Suprapubic skin (tissue), 4 donors: Measurements from ENCODE around the gene POC1A. TPM values are rescaled to one million over a fixed set of nuclear protein-coding genes. Genes with fewer than 3 reads are reported as not detected.

Experiments
- DNase-seq, 2 donors: peaks; one replicate each; pipeline ENCODE4 v3.0.0-alpha.2; 2019; ENCODE audit warnings: low spot score in 2 of 2
- H3K27ac ChIP-seq: fragments of 200-600 bp; sonication (generic); one replicate; pipeline ENCODE4 v1.5.1; 2019
- H3K27me3 ChIP-seq: fragments of 200-600 bp; sonication (generic); one replicate; pipeline ENCODE4 v1.5.1; 2019
- H3K36me3 ChIP-seq: fragments of 200-600 bp; sonication (generic); one replicate; pipeline ENCODE4 v1.5.1; 2019
- H3K4me1 ChIP-seq: fragments of 200-600 bp; sonication (generic); one replicate; pipeline ENCODE4 v1.5.1; 2019
- H3K4me3 ChIP-seq: fragments of 200-600 bp; sonication (generic); one replicate; pipeline ENCODE4 v1.5.1; 2019; ENCODE audit warnings: mild to moderate bottlenecking
- H3K9me3 ChIP-seq: fragments of 200-600 bp; sonication (generic); one replicate; pipeline ENCODE4 v1.5.1; 2019
- EP300 ChIP-seq: sonication (generic); formaldehyde crosslinking; IDR thresholded peaks from one replicate; pipeline ENCODE4 v1.6.1; 2017; ENCODE audit warnings: antibody characterized with exemption
- POLR2A ChIP-seq, 2 donors: fragments of 450-650 bp; IDR thresholded peaks; one replicate each; pipeline ENCODE4 v1.6.1; 2017; ENCODE audit warnings: antibody characterized with exemption in 2 of 2, mild to moderate bottlenecking in 2 of 2, moderate library complexity in 2 of 2
- POLR2AphosphoS5 ChIP-seq, 3 donors: sonication (generic); formaldehyde crosslinking; IDR thresholded peaks; one replicate each; pipeline ENCODE4 v1.6.1; 2017; ENCODE audit warnings: antibody characterized with exemption in 3 of 3
- WGBS: methylation state at CpG from one replicate; pipeline ENCODE4 v1.1.5; 2018; 5-methylcytosine and 5-hydroxymethylcytosine counted together
- total RNA-seq, 4 donors: library from RNA; depleted of rRNA; stranded (reverse); fragments of >200 nt; gene quantifications; one replicate each; pipeline ENCODE4 v1.1.0, GENCODE V29; 2016
- TF ChIP-seq, protein P1 (sequence below), 2 donors: fragments of 200-600 bp in 1 of 2; fragments of 450-650 bp in 1 of 2; sonication (generic) in 1 of 2; IDR thresholded peaks; one replicate each; pipeline ENCODE4 v1.5.1; 2016 to 2019; ENCODE audit warnings: antibody characterized with exemption in 2 of 2, mild to moderate bottlenecking in 1 of 2, moderate library complexity in 1 of 2

POC1A gene
- total RNA-seq, 4 donors from 2014 or later, result 1.1 to 4.8 (median 1.6) TPM

DNA sequence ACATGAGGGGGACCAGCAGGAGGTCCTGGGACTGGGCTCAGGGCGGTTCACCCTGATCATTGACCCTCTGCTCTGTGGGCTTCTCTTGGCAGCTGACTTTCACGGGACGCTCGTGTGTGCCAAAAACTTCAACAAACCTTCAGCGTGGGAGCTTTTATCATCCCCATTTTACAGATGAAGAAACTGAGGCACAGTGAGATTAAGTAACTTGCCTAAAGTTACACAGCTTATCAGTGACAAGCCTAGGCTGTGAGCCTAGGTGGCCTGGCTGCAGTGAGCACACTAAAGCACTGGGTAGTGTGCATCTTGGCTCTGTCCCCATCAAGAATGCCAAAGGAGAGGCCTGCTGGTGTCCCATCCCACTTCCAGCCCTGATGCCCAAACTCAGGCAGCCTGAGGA lies 74.3 kb downstream of the POC1A start:
- no peak for DNase-seq
- Histone ChIP-seq H3K9me3 (no peaks in the 10 kb centered on the region), H3K36me3 (no peaks in the 10 kb centered on the region), H3K27me3 (no peaks in the 10 kb centered on the region), H3K27ac (no peak overlapping the region), H3K4me3 (no peak overlapping the region), H3K4me1 (no peaks in the 10 kb centered on the region)
- 94% methylated on average over 5 of the region's 5 CpGs for WGBS
- TF ChIP-seq, protein P1, sequence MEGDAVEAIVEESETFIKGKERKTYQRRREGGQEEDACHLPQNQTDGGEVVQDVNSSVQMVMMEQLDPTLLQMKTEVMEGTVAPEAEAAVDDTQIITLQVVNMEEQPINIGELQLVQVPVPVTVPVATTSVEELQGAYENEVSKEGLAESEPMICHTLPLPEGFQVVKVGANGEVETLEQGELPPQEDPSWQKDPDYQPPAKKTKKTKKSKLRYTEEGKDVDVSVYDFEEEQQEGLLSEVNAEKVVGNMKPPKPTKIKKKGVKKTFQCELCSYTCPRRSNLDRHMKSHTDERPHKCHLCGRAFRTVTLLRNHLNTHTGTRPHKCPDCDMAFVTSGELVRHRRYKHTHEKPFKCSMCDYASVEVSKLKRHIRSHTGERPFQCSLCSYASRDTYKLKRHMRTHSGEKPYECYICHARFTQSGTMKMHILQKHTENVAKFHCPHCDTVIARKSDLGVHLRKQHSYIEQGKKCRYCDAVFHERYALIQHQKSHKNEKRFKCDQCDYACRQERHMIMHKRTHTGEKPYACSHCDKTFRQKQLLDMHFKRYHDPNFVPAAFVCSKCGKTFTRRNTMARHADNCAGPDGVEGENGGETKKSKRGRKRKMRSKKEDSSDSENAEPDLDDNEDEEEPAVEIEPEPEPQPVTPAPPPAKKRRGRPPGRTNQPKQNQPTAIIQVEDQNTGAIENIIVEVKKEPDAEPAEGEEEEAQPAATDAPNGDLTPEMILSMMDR (IDR thresholded peaks at IDR 0.05), result no peak
- TF ChIP-seq EP300 (no peak), POLR2AphosphoS5 (IDR thresholded peaks at IDR 0.05) (no peak), POLR2A (IDR thresholded peaks at IDR 0.05) (no peak)

DNA sequence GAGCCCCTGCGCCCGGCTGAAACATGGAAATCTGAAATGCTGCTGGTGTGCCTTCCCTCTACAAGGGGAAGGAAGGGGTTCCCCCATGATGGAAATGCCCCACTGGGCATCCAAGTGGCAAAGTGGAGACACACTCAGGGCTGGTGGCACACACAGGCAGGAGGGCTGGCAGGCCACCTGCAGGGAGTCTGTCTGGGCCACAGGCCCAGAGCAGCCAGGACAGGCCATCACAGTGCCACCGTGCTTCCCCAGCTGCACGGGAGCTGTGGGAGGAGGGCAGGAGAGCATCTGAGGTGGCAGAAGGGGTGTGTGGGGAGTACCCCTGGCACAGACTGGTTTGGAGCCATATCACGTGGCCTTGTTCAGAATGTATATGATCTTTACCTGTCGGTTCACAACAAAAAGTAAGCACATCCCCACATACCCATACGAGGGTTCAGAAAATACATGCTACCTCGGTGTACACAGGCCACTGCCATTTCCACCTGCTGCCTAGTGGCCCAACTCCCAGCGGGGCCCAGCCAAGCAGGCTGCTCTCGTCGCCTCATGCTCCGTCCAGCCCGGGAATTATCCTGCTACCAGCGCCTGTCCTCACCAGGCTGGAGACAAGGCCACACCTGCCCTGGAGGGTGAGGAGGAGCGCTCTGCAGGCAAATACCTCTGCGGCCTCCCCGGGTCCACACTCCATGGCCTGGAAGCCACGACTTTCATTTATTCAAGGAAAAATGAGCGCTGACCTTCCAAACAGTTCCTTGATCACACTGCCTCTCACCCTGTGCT lies 75.3 kb downstream of the POC1A start:
- H3K27ac ChIP-seq, result no peak overlapping the region
- no peak for TF ChIP-seq POLR2AphosphoS5 (IDR thresholded peaks at IDR 0.05)
- no peak for TF ChIP-seq POLR2A (IDR thresholded peaks at IDR 0.05)
- no peak for TF ChIP-seq EP300
- TF ChIP-seq, protein P1 (IDR thresholded peaks at IDR 0.05), result no peak
- H3K36me3 ChIP-seq, result no peaks in the 10 kb centered on the region
- 90% methylated on average over 8 of the region's 19 CpGs for WGBS
- H3K4me3 ChIP-seq, result no peak overlapping the region
- DNase-seq, result no peak
- no peaks in the 10 kb centered on the region for H3K27me3 ChIP-seq
- H3K4me1 ChIP-seq, result no peaks in the 10 kb centered on the region
- no peaks in the 10 kb centered on the region for H3K9me3 ChIP-seq

DNA sequence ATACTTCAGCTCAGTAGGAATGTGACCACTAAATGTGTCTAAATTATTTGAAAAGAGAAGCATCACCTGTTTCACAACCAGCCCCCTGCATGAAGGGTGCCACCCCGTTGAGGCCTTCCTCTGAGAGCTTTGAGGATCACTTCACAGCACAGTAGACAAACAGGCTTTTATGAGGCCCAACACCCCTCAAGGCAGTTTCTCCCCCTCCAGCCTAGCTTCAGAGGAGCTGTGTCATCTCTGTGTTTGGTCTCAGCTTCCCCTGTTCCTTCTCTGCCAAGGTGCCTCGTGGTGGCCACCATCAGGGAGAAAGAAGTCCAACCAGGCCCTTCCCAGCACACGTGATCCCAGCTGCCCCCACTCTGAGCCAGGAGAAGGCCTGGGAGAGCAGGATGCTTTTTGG lies 76.3 kb downstream of the POC1A start:
- TF ChIP-seq POLR2A (IDR thresholded peaks at IDR 0.05), result no peak
- no peak for TF ChIP-seq EP300
- no peak for TF ChIP-seq POLR2AphosphoS5 (IDR thresholded peaks at IDR 0.05)
- TF ChIP-seq, protein P1 (IDR thresholded peaks at IDR 0.05), result no peak
- 63% methylated on average over 3 of the region's 3 CpGs for WGBS
- Histone ChIP-seq H3K4me1 (no peaks in the 10 kb centered on the region), H3K9me3 (no peaks in the 10 kb centered on the region), H3K4me3 (no peak overlapping the region), H3K27ac (no peak overlapping the region), H3K36me3 (no peaks in the 10 kb centered on the region), H3K27me3 (no peaks in the 10 kb centered on the region)
- no peak for DNase-seq

DNA sequence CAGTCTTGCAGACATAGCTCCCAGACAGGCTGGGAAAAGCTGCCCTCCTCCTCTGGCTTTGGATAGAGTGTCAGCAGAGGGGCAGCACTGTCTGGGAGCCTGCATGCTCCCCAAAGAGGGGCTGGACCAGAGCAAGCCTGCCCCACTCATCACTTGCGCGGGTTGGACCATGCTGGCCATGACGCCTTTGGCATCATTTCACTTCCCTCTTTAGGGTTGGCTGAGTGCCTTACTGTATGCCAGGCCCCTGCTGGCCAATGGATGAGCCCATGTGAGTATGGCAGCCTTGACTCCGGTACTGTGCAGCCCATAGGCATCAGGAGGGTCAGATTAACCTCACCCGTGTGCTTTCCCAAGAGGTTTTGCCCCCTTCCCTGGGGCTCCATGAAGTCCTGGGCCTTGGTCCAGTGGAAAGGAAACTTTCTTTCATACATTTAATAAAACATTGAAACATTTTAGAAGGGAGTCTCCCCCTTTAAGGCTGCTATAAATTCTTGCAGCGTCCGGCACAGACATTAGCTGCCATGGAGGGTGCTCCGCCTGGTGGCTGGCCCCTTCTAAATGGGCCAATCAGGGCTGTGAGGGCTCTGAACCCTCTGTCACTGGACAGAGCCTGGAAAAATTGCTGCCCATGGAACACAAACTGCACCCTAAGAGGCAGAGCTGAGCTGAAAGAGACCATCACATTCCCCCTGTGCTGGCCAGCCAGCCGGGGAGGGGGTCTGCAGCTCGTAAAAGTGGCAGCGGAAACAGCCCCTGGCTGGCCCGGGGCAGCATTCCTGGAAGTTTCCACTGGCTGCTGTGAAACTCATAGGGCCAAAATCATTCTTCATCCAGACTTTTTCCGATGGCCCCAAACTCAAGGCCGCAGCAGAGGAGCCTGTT lies 77.1 kb downstream of the POC1A start:
- 58% methylated on average over 14 of the region's 14 CpGs for WGBS
- no peaks in the 10 kb centered on the region for H3K27me3 ChIP-seq
- H3K4me3 ChIP-seq, result no peak overlapping the region
- TF ChIP-seq POLR2AphosphoS5 (IDR thresholded peaks at IDR 0.05), result no peak
- TF ChIP-seq, protein P1 (IDR thresholded peaks at IDR 0.05), result no peak
- no peak overlapping the region for H3K27ac ChIP-seq
- no peaks in the 10 kb centered on the region for H3K9me3 ChIP-seq
- no peaks in the 10 kb centered on the region for H3K36me3 ChIP-seq
- DNase-seq, result no peak
- peaks cover 4% of the 10 kb centered on the region for H3K4me1 ChIP-seq

DNA sequence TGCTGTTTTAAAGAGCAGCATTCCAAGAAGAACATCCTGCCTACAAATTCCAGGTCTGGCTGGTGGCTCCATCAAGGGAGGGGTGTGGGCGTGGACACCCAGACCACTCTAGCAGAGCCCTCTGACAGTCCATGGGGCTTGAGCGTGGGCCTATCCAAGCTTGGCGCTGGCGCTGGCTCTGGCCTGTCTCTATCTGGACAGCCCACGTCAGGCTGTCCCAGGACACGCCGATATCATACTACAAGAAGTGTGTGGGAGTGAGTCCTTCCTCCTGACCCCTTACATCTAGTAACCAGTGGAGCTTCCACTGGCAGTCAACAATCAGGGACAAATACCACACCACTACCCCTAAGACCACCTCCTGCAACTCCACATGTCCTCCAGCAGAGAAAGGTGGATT lies 80.7 kb downstream of the POC1A start:
- 83% methylated on average over 3 of the region's 7 CpGs for WGBS
- Histone ChIP-seq H3K27ac (no peak overlapping the region), H3K36me3 (no peaks in the 10 kb centered on the region), H3K4me3 (no peak overlapping the region), H3K4me1 (peaks cover 37% of the 10 kb centered on the region), H3K27me3 (no peaks in the 10 kb centered on the region), H3K9me3 (no peaks in the 10 kb centered on the region)
- no peak for DNase-seq
- TF ChIP-seq POLR2A (IDR thresholded peaks at IDR 0.05) (no peak), EP300 (no peak), POLR2AphosphoS5 (IDR thresholded peaks at IDR 0.05) (no peak)
- TF ChIP-seq, protein P1 (IDR thresholded peaks at IDR 0.05), result no peak
